Muscle of leg (tissue), 11 donors: Measurements from ENCODE around the gene TTLL10. TPM values are rescaled to one million over a fixed set of nuclear protein-coding genes. Genes with fewer than 3 reads are reported as not detected.

Experiments
- DNase-seq: peaks from one replicate; pipeline ENCODE4 v3.0.0; 2013
- H3K27ac ChIP-seq: one replicate; pipeline ENCODE4 v1.5.1; 2013; ENCODE audit warnings: mild to moderate bottlenecking, low read length, control low read depth
- H3K27me3 ChIP-seq: one replicate; pipeline ENCODE4 v1.6.1; 2013; ENCODE audit warnings: low read length; ENCODE audit not compliant: control insufficient read depth, insufficient read depth
- H3K36me3 ChIP-seq: one replicate; pipeline ENCODE4 v1.6.1; 2013; ENCODE audit warnings: low read length; ENCODE audit not compliant: control insufficient read depth, insufficient read depth
- H3K4me1 ChIP-seq: one replicate; pipeline ENCODE4 v1.6.1; 2013; ENCODE audit warnings: low read length; ENCODE audit not compliant: control insufficient read depth, insufficient read depth
- H3K4me3 ChIP-seq: one replicate; pipeline ENCODE4 v1.5.1; 2013; ENCODE audit warnings: low read length, control low read depth
- H3K9me3 ChIP-seq: replicated peaks from 2 replicates; pipeline ENCODE4 v1.6.1; 2013; ENCODE audit warnings: low read depth, low read length; ENCODE audit not compliant: control insufficient read depth
- WGBS: methylation state at CpG from one replicate; pipeline ENCODE4 v1.1.5; 2013; ENCODE audit warnings: missing lambda C conversion rate; ENCODE audit not compliant: insufficient coverage; 5-methylcytosine and 5-hydroxymethylcytosine counted together
- polyA plus RNA-seq, 8 donors: library from polyadenylated mRNA; unstranded; fragments of 120-200 nt; gene quantifications; one replicate each; pipeline versions ENCODE4 v1.2.1 to v1.2.3, GENCODE V29; 2013; ENCODE audit warnings: inconsistent platforms in 1 of 8, low replicate concordance in 1 of 8; ENCODE audit not compliant: insufficient read length in 8 of 8, insufficient read depth in 1 of 8
- total RNA-seq: library from RNA; stranded (reverse); fragments of 120-200 nt; gene quantifications from one replicate; pipeline ENCODE4 v1.2.4, GENCODE V29; 2013

Gene TTLL10
- total and polyA plus RNA-seq, 9 donors: 0.09 to 0.59 (median 0.28) TPM; not detected in 1

DNA sequence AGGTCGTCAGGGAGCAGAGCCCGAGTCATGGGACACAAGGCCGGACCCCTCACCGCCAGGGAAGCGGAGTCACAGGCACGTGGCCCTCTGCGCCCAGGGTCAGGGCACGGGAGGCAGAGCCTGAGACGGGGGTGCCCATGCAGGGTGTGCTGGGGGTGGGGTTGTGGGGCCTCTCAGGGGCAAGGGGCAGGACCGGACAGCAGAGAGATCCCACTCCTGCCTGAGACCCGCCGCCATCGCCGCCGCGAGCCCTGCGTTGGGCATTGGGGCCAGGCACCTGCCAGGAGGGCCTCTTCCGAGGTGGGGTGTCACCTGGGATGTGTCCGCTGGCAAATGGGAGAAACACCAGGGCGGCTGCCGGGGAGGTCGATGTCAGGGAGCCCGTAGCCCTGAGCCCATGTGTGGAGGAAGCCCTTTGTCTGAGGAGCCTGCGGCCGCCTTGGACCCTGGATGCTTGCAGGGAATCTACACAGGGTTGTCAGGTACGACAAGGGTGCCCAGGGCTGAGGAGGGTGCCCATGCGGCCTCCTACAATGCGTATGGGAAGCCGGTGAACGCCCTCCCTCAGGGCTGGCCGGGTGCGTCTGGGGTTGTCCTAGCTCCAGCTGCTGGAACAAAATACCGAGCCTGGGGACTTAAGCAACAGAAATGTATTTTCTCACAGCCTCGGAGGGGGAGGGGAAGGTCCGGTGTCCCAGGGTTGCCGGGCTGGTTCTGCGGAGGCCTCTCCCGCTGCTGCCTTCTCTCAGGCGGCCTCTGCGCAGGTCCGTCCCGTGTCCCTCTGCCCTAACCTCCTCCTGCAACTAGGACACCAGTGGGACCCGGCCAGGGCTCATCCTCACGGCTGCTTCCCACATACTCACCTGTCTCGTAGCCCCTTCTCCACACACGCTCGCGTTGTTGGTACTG lies 41.4 kb upstream of the TTLL10 start:
- Histone ChIP-seq H3K36me3 (no peaks in the 10 kb centered on the region), H3K4me3 (no peak overlapping the region), H3K27me3 (peaks cover 7% of the 10 kb centered on the region), H3K9me3 (no peaks in the 10 kb centered on the region), H3K27ac (peak overlapping the region; percentile 84), H3K4me1 (peaks cover 70% of the 10 kb centered on the region)
- 66% methylated on average over 35 of the region's 48 CpGs for WGBS
- DNase-seq: peak; percentile 67

- no peak overlapping the region for H3K4me3 ChIP-seq
- H3K9me3 ChIP-seq: no peaks in the 10 kb centered on the region
- peak overlapping the region; percentile 84 for H3K27ac ChIP-seq
- 35% methylated on average over 20 of the region's 32 CpGs for WGBS
- peaks cover 16% of the 10 kb centered on the region for H3K27me3 ChIP-seq
- peaks cover 69% of the 10 kb centered on the region for H3K4me1 ChIP-seq
- DNase-seq: peak; percentile 88
- no peaks in the 10 kb centered on the region for H3K36me3 ChIP-seq
Measured at GRCh38 chr1:1132956-1133750, 40.5 kb upstream of the TTLL10 start.

- Histone ChIP-seq H3K4me1 (peaks cover 56% of the 10 kb centered on the region), H3K27me3 (peaks cover 21% of the 10 kb centered on the region), H3K36me3 (no peaks in the 10 kb centered on the region), H3K9me3 (no peaks in the 10 kb centered on the region), H3K4me3 (no peak overlapping the region), H3K27ac (no peak overlapping the region)
- no peak for DNase-seq
- WGBS: 84% methylated on average over 23 of the region's 28 CpGs
Measured at GRCh38 chr1:1134300-1134970, 39.2 kb upstream of the TTLL10 start.

DNA sequence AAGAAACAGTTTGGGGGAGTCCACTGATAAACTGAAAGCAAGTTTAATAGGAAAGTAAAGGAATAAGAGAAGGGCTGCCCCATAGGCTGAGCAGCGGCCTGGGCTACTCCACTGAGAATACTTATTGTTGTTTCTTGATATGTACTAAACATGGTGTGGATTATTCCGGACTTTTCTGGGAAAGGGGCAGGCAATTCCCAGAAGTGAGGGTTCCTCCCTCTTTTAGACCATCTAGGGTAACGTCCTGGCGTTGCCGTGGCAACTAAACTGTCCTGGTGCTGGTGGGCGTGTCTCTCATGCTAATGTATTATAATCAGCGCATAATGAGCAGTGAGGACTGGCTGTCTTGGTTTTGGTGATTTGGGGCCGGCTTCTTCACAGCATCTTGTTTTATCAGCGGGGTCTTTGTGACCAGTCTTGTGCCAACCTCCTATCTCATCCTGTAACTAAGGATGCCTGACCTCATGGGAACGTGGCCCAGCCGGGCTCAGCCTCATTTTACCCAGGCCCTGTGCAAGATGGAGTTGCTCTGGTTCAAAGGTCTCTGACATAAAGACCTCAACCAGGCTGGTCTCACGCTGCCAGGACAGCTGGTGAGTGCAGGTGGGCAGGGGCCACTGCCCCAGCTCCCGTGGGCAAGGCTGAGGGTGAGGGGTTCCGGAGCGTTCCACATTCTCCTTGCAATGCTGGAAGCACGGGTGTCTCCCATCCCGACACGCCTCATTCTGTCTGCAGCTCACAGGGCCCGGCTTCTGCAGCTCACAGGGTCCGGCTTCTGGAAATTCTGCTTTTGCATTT lies 38.1 kb upstream of the TTLL10 start:
- 79% methylated on average over 14 of the region's 20 CpGs for WGBS
- Histone ChIP-seq H3K4me1 (peaks cover 52% of the 10 kb centered on the region), H3K27me3 (peaks cover 23% of the 10 kb centered on the region), H3K4me3 (no peak overlapping the region), H3K9me3 (no peaks in the 10 kb centered on the region), H3K27ac (peak overlapping the region; percentile 29), H3K36me3 (no peaks in the 10 kb centered on the region)
- peak; percentile 85 for DNase-seq

DNA sequence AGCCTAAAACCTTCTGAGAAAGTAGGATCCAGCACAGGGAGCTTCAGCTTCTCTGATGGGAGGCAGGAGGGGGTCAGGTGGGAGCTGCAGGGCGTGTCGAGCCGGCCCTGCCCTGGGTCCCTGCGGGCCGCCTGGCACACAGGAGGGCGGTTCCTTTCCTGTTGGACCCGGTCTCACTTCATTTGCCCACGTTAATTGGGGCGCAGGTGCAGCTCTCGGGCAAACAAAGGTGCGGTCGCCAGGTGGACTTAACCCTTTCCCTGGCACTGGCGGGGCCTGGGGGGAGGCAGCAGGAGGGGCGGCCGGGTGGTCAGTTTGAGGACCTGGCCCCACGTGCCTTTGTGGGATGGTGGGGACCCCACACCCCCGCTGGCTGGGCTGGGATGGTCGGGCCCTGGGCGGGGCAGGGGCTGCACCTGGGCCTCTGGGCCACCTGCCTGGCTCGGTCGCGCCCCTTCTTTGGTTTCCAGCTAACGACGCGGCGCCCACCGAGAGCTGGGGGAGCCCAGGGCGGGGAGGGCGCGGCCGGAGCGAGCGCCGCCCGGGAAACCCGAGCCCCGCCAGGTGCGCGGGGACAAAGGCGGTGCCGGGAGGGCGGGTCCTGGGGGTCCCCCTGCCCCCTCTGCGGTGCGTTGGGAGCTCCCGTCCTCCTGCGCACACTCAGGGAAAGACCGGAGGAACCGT lies 37.0 kb upstream of the TTLL10 start:
- no peaks in the 10 kb centered on the region for H3K36me3 ChIP-seq
- H3K9me3 ChIP-seq: no peaks in the 10 kb centered on the region
- DNase-seq: no peak
- no peak overlapping the region for H3K4me3 ChIP-seq
- H3K27ac ChIP-seq: no peak overlapping the region
- H3K27me3 ChIP-seq: peaks cover 29% of the 10 kb centered on the region
- H3K4me1 ChIP-seq: peaks cover 50% of the 10 kb centered on the region
- 15% methylated on average over 43 of the region's 48 CpGs for WGBS

DNA sequence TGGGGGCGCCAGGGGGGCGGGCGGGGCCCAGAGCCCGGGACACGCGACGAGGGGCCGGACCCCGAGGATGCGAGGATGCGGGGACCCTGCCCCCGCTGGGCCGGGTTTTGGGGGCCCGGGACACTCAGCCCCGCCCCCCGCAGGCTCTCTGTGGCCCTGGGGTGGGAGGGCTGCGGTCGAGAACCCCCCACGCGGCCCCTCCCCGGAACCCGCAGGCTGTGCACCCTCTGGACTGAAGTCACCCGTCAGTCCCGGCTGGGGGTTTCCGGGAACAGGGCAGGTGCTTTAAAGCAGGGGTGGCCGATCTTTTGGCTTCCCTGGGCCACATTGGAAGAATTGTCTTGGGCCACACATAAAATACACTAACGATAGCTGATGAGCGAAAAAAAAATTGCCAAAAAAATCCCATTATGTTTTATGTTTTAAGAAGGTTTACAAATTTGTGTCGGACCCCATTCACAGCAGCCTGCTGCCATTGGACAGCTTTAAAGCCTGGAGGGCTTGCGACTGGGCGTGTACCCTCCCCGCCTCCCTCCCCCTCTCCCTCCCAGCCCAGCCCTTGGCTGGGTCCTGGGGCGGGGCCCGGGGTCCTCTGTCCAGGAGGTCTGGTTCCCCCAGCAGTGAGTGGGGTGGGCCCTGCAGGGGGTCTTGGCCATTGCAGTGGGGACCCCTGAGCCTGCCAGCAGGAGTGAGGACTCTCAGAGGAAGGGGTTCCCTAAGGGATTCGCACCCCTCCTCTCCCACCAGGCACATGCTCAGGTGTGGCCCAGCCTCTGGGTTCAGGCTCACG lies 36.2 kb upstream of the TTLL10 start:
- H3K36me3 ChIP-seq: no peaks in the 10 kb centered on the region
- H3K9me3 ChIP-seq: no peaks in the 10 kb centered on the region
- no peak overlapping the region for H3K27ac ChIP-seq
- H3K4me1 ChIP-seq: peaks cover 43% of the 10 kb centered on the region
- H3K4me3 ChIP-seq: no peak overlapping the region
- WGBS: 7% methylated on average over 20 of the region's 36 CpGs
- no peak for DNase-seq
- peaks cover 34% of the 10 kb centered on the region for H3K27me3 ChIP-seq

GRCh38 chr1:1140673-1141072 lies 33.0 kb upstream of the TTLL10 start:
- no peak for DNase-seq
- Histone ChIP-seq H3K36me3 (no peaks in the 10 kb centered on the region), H3K27me3 (peaks cover 42% of the 10 kb centered on the region), H3K4me1 (peaks cover 31% of the 10 kb centered on the region), H3K4me3 (no peak overlapping the region), H3K27ac (no peak overlapping the region), H3K9me3 (no peaks in the 10 kb centered on the region)
- 68% methylated on average over 11 of the region's 18 CpGs for WGBS

DNA sequence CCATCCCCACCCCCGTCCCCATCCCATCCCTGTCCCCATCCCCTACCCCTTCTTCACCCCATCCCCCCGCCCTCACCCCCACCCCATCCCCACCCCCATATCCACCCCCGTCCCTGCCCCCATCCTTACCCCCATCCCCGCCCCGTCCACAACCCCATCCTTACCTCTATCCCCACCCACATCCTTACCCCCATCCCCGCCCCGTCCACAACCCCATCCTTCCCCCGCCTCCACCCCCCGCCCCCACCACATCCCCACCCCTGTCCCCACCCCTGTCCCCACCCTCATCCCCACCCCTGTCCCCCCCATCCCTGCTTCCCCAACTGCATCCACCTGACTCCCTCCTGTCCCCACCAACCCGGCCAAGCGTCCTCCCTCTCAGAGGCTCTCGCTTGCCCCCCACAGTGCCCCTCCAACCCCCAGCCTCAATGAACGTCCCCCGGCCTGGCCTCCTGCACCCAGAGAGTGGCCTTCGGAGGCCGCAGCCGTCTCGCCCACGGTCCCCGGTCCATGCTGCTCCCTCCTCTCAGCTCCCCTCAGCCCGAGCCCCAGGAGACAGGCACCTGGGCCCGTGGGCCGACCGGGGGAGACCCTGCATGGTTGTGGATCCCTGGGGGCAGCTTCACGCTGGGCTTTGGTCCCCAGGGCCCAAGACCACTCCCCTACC lies 32.3 kb upstream of the TTLL10 start:
- Histone ChIP-seq H3K27ac (no peak overlapping the region), H3K4me1 (peaks cover 25% of the 10 kb centered on the region), H3K36me3 (no peaks in the 10 kb centered on the region), H3K4me3 (no peak overlapping the region), H3K9me3 (no peaks in the 10 kb centered on the region), H3K27me3 (peaks cover 41% of the 10 kb centered on the region)
- WGBS: 37% methylated on average over 13 of the region's 25 CpGs
- no peak for DNase-seq
